ENCODE data around the gene ADISSP. TPM values are rescaled to one million over a fixed set of nuclear protein-coding genes. Genes with fewer than 3 reads are reported as not detected.

ADISSP gene
- total and polyA plus RNA-seq, 2 of the 8 experiments (the other 6 are each of a cell fraction or from before 2014, with no cell fraction given) = 111 to 141 TPM

DNA sequence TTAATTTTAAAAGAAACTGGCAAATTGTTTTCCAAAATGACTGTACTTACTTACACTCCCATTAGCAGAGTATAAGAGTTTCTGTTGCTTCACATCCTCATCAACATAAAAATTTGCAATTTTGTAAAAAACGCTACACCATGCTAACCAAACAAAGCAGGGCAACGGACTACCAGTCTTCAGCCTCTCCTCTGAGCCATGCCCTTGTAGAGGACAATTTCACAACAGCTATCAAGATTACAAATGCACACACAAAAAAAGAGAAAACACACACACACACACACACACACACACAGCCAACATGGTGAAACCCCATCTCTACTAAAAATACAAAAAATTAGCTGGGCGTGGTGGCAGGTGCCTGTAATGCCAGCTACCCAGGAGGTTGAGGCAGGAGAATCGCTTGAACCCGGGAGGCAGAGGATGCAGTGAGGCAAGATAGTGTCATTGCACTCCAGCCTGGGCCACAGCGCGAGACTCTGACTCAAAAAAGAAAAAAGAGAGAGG, 4.1 kb upstream of the ADISSP start (continued):
- TF ChIP-seq, protein P1, sequence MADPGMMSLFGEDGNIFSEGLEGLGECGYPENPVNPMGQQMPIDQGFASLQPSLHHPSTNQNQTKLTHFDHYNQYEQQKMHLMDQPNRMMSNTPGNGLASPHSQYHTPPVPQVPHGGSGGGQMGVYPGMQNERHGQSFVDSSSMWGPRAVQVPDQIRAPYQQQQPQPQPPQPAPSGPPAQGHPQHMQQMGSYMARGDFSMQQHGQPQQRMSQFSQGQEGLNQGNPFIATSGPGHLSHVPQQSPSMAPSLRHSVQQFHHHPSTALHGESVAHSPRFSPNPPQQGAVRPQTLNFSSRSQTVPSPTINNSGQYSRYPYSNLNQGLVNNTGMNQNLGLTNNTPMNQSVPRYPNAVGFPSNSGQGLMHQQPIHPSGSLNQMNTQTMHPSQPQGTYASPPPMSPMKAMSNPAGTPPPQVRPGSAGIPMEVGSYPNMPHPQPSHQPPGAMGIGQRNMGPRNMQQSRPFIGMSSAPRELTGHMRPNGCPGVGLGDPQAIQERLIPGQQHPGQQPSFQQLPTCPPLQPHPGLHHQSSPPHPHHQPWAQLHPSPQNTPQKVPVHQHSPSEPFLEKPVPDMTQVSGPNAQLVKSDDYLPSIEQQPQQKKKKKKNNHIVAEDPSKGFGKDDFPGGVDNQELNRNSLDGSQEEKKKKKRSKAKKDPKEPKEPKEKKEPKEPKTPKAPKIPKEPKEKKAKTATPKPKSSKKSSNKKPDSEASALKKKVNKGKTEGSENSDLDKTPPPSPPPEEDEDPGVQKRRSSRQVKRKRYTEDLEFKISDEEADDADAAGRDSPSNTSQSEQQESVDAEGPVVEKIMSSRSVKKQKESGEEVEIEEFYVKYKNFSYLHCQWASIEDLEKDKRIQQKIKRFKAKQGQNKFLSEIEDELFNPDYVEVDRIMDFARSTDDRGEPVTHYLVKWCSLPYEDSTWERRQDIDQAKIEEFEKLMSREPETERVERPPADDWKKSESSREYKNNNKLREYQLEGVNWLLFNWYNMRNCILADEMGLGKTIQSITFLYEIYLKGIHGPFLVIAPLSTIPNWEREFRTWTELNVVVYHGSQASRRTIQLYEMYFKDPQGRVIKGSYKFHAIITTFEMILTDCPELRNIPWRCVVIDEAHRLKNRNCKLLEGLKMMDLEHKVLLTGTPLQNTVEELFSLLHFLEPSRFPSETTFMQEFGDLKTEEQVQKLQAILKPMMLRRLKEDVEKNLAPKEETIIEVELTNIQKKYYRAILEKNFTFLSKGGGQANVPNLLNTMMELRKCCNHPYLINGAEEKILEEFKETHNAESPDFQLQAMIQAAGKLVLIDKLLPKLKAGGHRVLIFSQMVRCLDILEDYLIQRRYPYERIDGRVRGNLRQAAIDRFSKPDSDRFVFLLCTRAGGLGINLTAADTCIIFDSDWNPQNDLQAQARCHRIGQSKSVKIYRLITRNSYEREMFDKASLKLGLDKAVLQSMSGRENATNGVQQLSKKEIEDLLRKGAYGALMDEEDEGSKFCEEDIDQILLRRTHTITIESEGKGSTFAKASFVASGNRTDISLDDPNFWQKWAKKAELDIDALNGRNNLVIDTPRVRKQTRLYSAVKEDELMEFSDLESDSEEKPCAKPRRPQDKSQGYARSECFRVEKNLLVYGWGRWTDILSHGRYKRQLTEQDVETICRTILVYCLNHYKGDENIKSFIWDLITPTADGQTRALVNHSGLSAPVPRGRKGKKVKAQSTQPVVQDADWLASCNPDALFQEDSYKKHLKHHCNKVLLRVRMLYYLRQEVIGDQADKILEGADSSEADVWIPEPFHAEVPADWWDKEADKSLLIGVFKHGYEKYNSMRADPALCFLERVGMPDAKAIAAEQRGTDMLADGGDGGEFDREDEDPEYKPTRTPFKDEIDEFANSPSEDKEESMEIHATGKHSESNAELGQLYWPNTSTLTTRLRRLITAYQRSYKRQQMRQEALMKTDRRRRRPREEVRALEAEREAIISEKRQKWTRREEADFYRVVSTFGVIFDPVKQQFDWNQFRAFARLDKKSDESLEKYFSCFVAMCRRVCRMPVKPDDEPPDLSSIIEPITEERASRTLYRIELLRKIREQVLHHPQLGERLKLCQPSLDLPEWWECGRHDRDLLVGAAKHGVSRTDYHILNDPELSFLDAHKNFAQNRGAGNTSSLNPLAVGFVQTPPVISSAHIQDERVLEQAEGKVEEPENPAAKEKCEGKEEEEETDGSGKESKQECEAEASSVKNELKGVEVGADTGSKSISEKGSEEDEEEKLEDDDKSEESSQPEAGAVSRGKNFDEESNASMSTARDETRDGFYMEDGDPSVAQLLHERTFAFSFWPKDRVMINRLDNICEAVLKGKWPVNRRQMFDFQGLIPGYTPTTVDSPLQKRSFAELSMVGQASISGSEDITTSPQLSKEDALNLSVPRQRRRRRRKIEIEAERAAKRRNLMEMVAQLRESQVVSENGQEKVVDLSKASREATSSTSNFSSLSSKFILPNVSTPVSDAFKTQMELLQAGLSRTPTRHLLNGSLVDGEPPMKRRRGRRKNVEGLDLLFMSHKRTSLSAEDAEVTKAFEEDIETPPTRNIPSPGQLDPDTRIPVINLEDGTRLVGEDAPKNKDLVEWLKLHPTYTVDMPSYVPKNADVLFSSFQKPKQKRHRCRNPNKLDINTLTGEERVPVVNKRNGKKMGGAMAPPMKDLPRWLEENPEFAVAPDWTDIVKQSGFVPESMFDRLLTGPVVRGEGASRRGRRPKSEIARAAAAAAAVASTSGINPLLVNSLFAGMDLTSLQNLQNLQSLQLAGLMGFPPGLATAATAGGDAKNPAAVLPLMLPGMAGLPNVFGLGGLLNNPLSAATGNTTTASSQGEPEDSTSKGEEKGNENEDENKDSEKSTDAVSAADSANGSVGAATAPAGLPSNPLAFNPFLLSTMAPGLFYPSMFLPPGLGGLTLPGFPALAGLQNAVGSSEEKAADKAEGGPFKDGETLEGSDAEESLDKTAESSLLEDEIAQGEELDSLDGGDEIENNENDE (IDR thresholded peaks at IDR 0.05; ENCODE audit: insufficient replicate concordance, low read length) = no peak
- no peak for TF ChIP-seq KDM1A (IDR thresholded peaks at IDR 0.05; ENCODE audit: borderline replicate concordance, low read length)
- TF ChIP-seq RXRA (IDR thresholded peaks at IDR 0.05; ENCODE audit: insufficient read depth, low read depth, low read length) = no peak
- no peak for TF ChIP-seq GABPA (IDR thresholded peaks at IDR 0.05; ENCODE audit: borderline replicate concordance, insufficient read depth, low read length)
- TF ChIP-seq CHD2 (IDR thresholded peaks at IDR 0.05; ENCODE audit: low read length) = no peak
